Measurements from ENCODE around the gene LIG3.
A peak's percentile ranks its signal among the peaks of the same experiment; 100 is the strongest.
"Not testable (repeated sequence)": the region's sequence is repeated elsewhere in the genome, so short reads cannot be mapped to it uniquely, and the experiment has no call there.

Gene LIG3

GRCh38 chr17:34980353-34980680 lies at the start of gene LIG3:
LIG3 (plus strand) TSS chr17:34980512; CDS start chr17:34983006, 2,494 bp downstream.
- H3K36me3 ChIP-seq (ENCODE audit: control insufficient read depth, insufficient read depth, low read length), result no peaks in the 10 kb centered on the region
- peaks cover 20% of the 10 kb centered on the region for H3K4me1 ChIP-seq (ENCODE audit: control insufficient read depth, insufficient read depth, low read length)
- H3K9ac ChIP-seq (ENCODE audit: low read length), result peak within 1 kb of the TSS; percentile 97
- H3K27me3 ChIP-seq (ENCODE audit: control insufficient read depth, insufficient read depth, low read length), result no peaks in the 10 kb centered on the region
- H3K4me3 ChIP-seq (ENCODE audit: low read length), result peak within 1 kb of the TSS; percentile 78
- peak within 1 kb of the TSS; percentile 98 for H3K27ac ChIP-seq (ENCODE audit: low read depth, low read length)

GRCh38 chr17:34950780-34951179 lies 29.5 kb upstream of the LIG3 start:
- not testable (repeated sequence) for H3K4me3 ChIP-seq (ENCODE audit: low read length); H3K27me3 ChIP-seq (ENCODE audit: control insufficient read depth, insufficient read depth, low read length); H3K4me1 ChIP-seq (ENCODE audit: control insufficient read depth, insufficient read depth, low read length); H3K36me3 ChIP-seq (ENCODE audit: control insufficient read depth, insufficient read depth, low read length); H3K27ac ChIP-seq (ENCODE audit: low read depth, low read length); H3K9ac ChIP-seq (ENCODE audit: low read length)

GRCh38 chr17:34958438-34958837 lies 21.9 kb upstream of the LIG3 start:
- H3K4me3 ChIP-seq (ENCODE audit: low read length), result no peak overlapping the region
- H3K9ac ChIP-seq (ENCODE audit: low read length), result no peak overlapping the region
- no peaks in the 10 kb centered on the region for H3K36me3 ChIP-seq (ENCODE audit: control insufficient read depth, insufficient read depth, low read length)
- no peaks in the 10 kb centered on the region for H3K27me3 ChIP-seq (ENCODE audit: control insufficient read depth, insufficient read depth, low read length)
- H3K27ac ChIP-seq (ENCODE audit: low read depth, low read length), result no peak overlapping the region
- H3K4me1 ChIP-seq (ENCODE audit: control insufficient read depth, insufficient read depth, low read length), result peaks cover 16% of the 10 kb centered on the region

GRCh38 chr17:34961093-34961911 lies 19.0 kb upstream of the LIG3 start, which contains the start of the genes CCT6B and ZNF830:
CCT6B (minus strand) TSS chr17:34961460; CDS start chr17:34961393, 67 bp downstream.
ZNF830 (plus strand) TSS chr17:34961540; CDS start chr17:34961567, 27 bp downstream.
- Histone ChIP-seq H3K9ac (ENCODE audit: low read length) (peak within 1 kb of the TSS; percentile 98), H3K4me3 (ENCODE audit: low read length) (peak within 1 kb of the TSS; percentile 100), H3K36me3 (ENCODE audit: control insufficient read depth, insufficient read depth, low read length) (peaks cover 2% of the 10 kb centered on the region), H3K4me1 (ENCODE audit: control insufficient read depth, insufficient read depth, low read length) (peaks cover 16% of the 10 kb centered on the region), H3K27ac (ENCODE audit: low read depth, low read length) (peak within 1 kb of the TSS; percentile 98), H3K27me3 (ENCODE audit: control insufficient read depth, insufficient read depth, low read length) (no peaks in the 10 kb centered on the region)

- Histone ChIP-seq H3K27ac (ENCODE audit: low read depth, low read length) (no peak overlapping the region), H3K9ac (ENCODE audit: low read length) (no peak overlapping the region), H3K27me3 (ENCODE audit: control insufficient read depth, insufficient read depth, low read length) (no peaks in the 10 kb centered on the region), H3K36me3 (ENCODE audit: control insufficient read depth, insufficient read depth, low read length) (no peaks in the 10 kb centered on the region), H3K4me1 (ENCODE audit: control insufficient read depth, insufficient read depth, low read length) (no peaks in the 10 kb centered on the region), H3K4me3 (ENCODE audit: low read length) (no peak overlapping the region)
Observed at GRCh38 chr17:34974179-34974578, 6.1 kb upstream of the LIG3 start.

GRCh38 chr17:34974794-34975785 lies 5.2 kb upstream of the LIG3 start:
- Histone ChIP-seq H3K4me3 (ENCODE audit: low read length) (no peak overlapping the region), H3K36me3 (ENCODE audit: control insufficient read depth, insufficient read depth, low read length) (no peaks in the 10 kb centered on the region), H3K4me1 (ENCODE audit: control insufficient read depth, insufficient read depth, low read length) (peaks cover 6% of the 10 kb centered on the region), H3K27ac (ENCODE audit: low read depth, low read length) (no peak overlapping the region), H3K27me3 (ENCODE audit: control insufficient read depth, insufficient read depth, low read length) (no peaks in the 10 kb centered on the region), H3K9ac (ENCODE audit: low read length) (no peak overlapping the region)

- H3K27ac ChIP-seq (ENCODE audit: low read depth, low read length), result no peak overlapping the region
Observed at GRCh38 chr17:34979153-34979552, 1.2 kb upstream of the LIG3 start.

GRCh38 chr17:34979650-34980352 lies 511 bp upstream of the LIG3 start:
- H3K27me3 ChIP-seq (ENCODE audit: control insufficient read depth, insufficient read depth, low read length), result no peaks in the 10 kb centered on the region
- H3K4me1 ChIP-seq (ENCODE audit: control insufficient read depth, insufficient read depth, low read length), result peaks cover 20% of the 10 kb centered on the region
- peak overlapping the region; percentile 16 for H3K9ac ChIP-seq (ENCODE audit: low read length)
- peak overlapping the region; percentile 78 for H3K4me3 ChIP-seq (ENCODE audit: low read length)
- peak overlapping the region; percentile 98 for H3K27ac ChIP-seq (ENCODE audit: low read depth, low read length)
- H3K36me3 ChIP-seq (ENCODE audit: control insufficient read depth, insufficient read depth, low read length), result no peaks in the 10 kb centered on the region

More at GRCh38 chr17:34979153-34979552, 1.2 kb upstream of the LIG3 start:
- Histone ChIP-seq H3K36me3 (ENCODE audit: control insufficient read depth, insufficient read depth, low read length) (no peaks in the 10 kb centered on the region), H3K9ac (ENCODE audit: low read length) (no peak overlapping the region), H3K4me3 (ENCODE audit: low read length) (no peak overlapping the region), H3K4me1 (ENCODE audit: control insufficient read depth, insufficient read depth, low read length) (peaks cover 20% of the 10 kb centered on the region), H3K27me3 (ENCODE audit: control insufficient read depth, insufficient read depth, low read length) (no peaks in the 10 kb centered on the region)

- peak overlapping the region; percentile 98 for H3K27ac ChIP-seq (ENCODE audit: low read depth, low read length)
- H3K36me3 ChIP-seq (ENCODE audit: control insufficient read depth, insufficient read depth, low read length), result no peaks in the 10 kb centered on the region
- peak overlapping the region; percentile 78 for H3K4me3 ChIP-seq (ENCODE audit: low read length)
- no peaks in the 10 kb centered on the region for H3K27me3 ChIP-seq (ENCODE audit: control insufficient read depth, insufficient read depth, low read length)
- H3K9ac ChIP-seq (ENCODE audit: low read length), result peak overlapping the region; percentile 97
- H3K4me1 ChIP-seq (ENCODE audit: control insufficient read depth, insufficient read depth, low read length), result peaks cover 20% of the 10 kb centered on the region
Observed at GRCh38 chr17:34980681-34981537, 597 bp downstream of the LIG3 start.

- peak overlapping the region; percentile 98 for H3K27ac ChIP-seq (ENCODE audit: low read depth, low read length)
- peak overlapping the region; percentile 78 for H3K4me3 ChIP-seq (ENCODE audit: low read length)
- H3K4me1 ChIP-seq (ENCODE audit: control insufficient read depth, insufficient read depth, low read length), result peaks cover 20% of the 10 kb centered on the region
- H3K9ac ChIP-seq (ENCODE audit: low read length), result peak overlapping the region; percentile 97
- no peaks in the 10 kb centered on the region for H3K36me3 ChIP-seq (ENCODE audit: control insufficient read depth, insufficient read depth, low read length)
- no peaks in the 10 kb centered on the region for H3K27me3 ChIP-seq (ENCODE audit: control insufficient read depth, insufficient read depth, low read length)
Observed at GRCh38 chr17:34981538-34982241, 1.4 kb downstream of the LIG3 start.

GRCh38 chr17:34987232-34987631 lies 6.9 kb downstream of the LIG3 start:
- no peak overlapping the region for H3K9ac ChIP-seq (ENCODE audit: low read length)
- no peak overlapping the region for H3K4me3 ChIP-seq (ENCODE audit: low read length)
- H3K36me3 ChIP-seq (ENCODE audit: control insufficient read depth, insufficient read depth, low read length), result peaks cover 17% of the 10 kb centered on the region
- no peak overlapping the region for H3K27ac ChIP-seq (ENCODE audit: low read depth, low read length)
- peaks cover 7% of the 10 kb centered on the region for H3K4me1 ChIP-seq (ENCODE audit: control insufficient read depth, insufficient read depth, low read length)
- H3K27me3 ChIP-seq (ENCODE audit: control insufficient read depth, insufficient read depth, low read length), result no peaks in the 10 kb centered on the region

All from rectal smooth muscle tissue (tissue), 1 donor.